HT1080 (cell line): ENCODE results near the gene SYTL5. TPM values are rescaled to one million over a fixed set of nuclear protein-coding genes. Genes with fewer than 3 reads are reported as not detected.

Experiments used
- DNase-seq: peaks from one replicate; pipeline ENCODE4 v3.0.0-alpha.2; 2015; ENCODE audit warnings: low read depth
- total RNA-seq: library from RNA; depleted of rRNA; stranded (reverse); fragments of >200 nt; shearing (Covaris generic); gene quantifications from 2 replicates; pipeline ENCODE4 v1.2.3, GENCODE V29; 2014

Gene SYTL5
- total RNA-seq, 1 experiment from 2014 or later, result 1.9 TPM

DNA sequence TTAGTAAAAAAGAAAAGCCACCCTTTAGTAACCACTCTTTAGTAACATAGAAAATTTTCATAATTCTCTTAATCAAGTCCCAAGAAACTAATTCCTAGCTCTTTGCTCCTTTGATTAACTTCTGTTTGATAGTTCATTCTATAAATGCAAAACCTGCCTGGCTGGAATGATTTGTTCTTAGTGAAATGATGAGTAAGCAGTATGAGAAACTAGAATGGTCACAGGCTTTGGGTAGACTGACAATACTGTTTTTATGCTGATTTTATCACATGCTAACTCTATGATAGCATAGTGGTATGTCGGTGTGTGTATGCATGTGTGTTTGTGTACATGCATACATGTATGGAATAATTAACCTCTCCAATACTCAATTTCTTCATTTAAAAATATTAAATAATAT is 81.2 kb downstream of the SYTL5 start:
- DNase-seq, result no peak

DNA sequence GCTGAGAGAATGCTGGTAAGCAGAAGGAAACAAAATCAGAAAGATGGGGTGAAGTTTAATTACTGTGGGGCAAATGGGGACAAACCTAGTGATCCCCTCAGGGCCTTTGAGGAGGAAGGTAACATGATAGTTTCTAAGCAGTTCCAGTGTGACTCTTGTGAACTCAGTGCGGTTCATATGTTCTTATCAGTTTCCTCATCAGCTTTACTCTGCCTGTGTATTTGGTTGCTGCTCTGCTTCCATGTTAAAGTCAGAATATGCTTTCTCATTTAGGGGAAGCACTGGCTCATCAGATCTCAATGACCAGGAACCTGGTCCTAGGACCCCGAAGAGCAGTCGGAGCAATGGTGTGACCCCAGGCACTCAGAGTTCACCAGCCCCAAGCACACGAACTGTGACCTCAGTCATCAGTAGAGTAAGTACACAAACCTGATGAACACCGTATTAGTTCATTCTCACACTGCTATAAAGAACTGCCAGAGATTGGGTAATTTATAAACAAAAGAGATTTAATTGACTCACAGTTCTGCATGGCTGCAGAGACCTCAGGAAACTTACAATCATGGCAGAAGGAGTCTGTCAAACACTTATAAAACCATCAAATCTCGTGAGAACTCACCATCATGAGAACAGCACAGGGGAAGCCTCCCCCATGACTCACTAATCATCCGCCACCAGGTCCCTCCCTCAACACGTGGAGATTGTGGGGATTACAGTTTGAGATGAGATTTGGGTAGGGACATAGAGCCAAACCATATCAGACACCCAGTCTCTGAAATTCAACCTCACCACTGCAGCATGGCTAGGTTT is 83.0 kb downstream of the SYTL5 start:
- no peak for DNase-seq

DNA sequence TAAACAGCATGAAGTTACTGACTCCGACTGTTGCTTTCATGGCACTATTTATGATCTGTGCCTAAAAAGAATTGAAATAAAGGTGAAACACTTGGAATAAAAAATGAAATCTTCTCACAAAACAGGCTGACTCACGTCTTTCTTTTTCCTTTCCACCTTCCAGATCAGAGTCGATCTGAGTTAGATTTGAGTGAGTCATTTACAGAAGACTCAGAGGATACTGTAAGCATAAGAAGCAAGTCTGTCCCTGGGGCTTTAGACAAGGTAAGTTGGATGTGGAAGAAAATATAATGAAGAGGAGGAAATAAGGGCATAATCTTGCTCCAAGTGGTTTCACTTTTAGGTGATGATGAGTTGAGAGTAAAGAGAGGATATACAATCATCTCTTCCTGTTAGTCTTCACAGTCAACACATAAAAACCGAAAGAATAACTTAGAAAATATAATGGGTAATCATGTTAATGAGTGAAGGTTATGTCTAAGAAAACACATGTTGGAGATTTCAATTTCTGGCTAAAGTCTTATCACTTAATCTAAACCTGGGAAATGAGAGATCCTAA is 89.7 kb downstream of the SYTL5 start:
- DNase-seq, result peak; percentile 72

DNA sequence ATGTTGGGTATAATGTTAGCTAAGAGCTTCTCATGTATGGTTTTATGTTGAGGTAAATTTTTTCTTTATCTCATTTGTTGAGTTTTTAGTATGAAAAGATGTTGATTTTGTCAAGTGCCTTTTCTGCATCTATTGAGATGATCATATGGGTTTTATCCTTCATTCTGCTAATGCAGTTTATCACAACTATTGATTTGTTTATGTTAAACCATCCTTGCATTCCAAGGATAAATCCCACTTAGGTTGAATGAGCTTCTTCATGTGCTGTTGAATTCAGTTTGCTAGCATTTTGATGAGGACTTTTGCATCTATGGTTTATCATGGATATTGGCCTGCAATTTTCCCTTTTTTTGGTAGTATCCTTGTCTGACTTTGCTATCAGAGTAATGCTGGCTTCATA is 93.3 kb downstream of the SYTL5 start:
- DNase-seq, result no peak

DNA sequence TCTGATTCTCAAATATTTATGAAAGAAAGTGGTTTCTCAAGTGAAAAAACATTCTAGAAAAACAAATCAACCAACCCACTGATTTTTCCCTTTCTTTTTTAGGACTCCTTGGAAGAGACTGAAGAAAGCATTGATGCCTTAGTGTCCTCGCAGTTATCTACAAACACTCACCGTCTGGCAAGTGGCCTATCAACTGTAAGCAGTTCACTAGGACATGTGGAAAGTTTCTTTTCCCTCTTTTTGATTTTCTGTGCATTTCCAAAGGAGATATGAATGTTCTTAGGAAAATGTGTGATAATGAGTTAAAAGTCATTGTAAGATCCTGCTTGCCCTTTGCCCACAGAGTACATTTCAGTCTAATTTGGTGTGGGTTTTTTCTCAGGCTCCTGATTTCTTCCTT is 95.9 kb downstream of the SYTL5 start:
- no peak for DNase-seq

DNA sequence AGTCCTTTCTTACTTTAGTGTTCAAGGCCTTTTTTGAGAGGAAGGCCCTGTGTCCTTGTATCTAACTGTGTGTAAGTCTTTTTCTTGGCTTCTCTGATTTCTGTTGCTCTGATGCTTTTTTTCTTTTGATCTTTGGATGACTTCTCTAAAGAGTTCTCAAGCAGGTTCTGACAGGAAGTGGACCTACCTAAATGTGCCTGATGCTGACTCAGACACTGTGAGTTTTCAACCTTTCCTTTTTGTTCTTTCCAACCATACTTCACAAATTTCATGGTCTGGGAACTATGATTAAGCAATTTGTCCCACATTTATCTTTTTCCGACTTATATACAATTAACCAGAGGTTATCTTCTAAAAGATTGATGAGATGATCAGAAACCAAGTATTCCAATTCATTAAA is 96.5 kb downstream of the SYTL5 start:
- DNase-seq, result no peak

DNA sequence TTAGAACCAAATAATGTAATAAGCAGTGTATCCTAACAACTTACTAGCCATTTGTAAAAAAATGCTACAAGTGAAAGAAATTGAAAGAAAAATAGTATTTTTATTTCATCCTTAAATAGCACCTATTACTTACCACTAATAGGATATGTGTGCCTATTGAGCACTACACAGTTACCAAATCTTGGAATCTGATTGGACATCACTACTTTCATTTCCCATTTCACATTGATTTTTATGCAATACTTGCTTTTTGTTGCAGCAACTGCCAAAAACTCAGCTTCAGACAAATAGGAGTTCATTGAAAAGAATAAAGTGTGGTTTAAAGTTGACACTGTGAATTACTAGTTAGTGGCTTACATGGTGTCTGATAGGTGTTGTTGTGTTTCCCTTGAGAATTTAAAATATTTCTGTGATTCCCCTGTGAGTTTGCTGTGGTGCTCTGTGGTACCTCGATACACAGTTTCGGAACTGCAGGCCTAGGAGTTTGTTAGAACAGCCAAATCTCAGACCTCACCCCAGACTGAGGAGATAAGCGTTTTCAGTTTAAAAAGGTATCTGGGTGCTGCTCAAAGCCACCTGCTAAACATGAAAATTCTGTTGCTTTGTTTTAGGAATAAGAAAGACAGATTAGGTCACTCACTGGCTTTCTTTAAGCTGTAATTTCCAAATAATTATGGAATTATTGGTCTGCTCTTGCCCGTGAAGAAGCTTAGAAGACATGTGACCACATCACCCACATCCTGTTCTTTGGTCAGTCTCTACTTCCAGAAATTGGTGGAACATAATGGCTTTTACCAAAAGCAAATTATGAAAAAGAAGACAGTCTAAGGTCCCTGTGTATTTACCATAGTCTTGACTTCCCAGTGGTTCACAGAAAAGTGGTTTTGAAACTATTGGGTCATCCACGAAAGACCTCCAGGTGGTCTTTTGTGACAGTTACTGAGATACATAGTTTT is 97.8 kb downstream of the SYTL5 start:
- no peak for DNase-seq

DNA sequence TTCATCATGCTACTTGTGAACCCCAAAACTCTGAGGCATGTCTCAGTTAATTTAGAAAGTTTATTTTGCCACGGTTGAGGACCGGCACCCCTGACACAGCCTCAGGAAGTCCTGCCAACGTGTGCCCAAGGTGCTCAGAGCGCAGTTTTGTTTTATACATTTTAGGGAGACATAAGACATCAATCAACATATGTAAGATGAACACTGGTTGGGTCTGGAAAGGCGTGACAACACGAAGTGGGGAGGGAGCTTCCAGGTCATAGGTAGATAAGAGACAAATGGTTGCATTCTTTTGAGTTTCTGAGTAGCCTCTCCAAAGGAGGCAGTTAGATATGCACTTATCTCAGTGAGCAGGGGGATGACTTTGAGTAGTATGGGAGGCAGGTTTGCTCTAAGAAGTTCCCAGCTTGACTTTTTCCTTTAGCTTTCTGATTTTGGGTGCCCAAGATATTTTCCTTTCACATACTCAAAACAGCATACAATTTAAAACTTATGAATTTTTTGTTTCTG is 98.9 kb downstream of the SYTL5 start:
- DNase-seq, result no peak

DNA sequence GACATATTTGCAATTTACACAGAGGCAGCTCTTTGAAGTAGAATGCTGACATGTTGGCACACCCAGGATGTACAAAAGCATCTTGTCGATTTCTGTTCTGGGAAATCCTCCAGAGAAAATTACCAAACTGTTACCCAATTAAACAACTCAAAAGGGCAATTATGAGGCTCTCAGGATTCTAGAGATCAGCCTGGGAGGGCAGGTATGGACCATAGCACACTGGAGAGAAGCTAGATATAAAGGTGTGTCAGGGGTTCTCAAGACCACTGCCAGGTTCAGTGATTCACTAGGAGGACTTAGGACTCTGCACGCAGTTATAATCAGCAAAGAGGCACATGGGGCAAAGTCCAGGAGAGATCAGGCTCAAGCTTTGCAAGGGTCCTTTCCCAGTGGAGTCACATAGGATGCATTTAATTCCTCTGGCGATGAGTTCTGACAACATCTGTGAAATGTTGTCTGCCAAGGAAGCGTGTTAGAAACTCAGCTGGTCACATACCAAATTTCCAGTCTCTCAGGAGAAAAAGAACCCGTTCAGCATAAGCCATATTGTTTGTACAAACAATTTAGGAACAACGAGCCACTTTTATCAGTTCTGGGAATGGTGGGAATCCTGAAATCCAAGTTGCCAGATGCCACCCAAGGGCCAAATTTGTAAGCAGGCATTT is 100.8 kb downstream of the SYTL5 start:
- DNase-seq, result no peak

DNA sequence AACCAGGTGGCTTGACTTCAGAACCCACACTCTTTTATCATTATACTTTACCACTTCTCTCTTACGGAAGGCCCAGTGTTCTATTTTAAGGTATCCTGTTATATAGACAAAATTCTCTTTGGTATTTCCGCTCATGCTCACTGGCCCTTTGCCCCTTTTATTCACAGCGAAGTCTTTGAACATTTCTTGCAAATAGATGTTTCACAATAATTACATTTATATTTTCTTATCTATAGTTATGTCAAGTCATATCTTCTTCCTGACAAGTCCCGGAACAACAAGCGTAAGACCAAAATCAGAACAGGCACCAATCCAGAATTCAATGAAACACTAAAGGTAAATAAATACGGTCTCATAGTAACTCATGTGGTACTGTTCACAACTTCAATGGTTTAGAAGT is 102.0 kb downstream of the SYTL5 start:
- no peak for DNase-seq

DNA sequence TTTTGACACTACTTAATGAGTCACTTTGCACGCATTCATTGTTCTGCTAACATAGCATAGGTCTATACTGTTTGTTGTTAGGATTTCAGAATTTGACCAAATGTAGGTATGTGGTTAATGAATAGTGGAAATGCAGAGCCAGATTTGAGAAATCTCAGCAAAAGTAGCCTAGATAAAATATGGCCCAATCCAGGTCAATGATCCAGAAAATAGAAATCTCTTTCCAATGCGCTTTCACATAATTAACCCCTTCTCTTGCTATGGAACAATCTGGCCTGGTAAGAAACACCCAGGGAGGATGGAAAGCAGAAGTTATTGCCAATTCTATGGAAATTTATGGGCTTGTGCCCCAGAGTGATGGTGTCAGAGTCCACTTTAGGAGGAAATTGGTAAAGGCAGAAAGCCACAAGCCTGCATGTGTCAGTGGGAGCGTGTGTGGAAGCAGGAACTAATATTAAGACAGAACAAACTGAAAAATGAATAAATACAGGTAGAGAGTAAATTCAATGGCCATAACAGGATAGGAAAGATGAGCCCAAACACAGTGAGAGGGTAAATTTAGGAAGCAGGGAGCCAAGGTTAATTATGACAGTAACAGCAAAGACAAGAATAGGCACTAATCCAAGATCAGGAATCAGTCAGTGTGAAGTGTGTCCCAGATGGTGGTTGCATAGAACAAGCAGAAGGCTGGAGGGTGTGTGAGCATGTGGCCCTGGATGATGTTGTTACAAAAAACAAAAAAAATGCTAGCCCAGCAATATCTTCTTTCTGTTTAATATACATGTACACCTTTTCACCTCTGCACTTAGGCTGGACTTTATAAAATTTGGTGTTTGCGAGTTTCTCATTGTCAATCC is 102.9 kb downstream of the SYTL5 start:
- no peak for DNase-seq

DNA sequence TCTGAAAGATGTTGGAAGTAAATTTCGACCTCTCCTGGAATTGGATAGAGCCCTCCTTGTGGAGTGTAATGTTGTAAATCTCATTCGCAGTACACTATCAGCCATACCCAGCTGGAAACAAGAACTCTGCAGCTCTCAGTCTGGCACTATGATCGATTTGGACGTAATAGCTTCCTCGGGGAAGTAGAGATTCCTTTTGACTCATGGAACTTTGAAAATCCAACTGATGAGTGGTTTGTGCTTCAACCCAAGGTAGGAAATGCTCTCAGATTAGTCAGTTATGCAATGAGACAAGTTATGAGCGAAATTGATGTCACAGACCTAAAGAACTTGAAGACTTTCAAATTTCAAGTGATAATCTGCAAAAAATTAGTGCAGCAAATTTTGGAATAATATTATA is 103.9 kb downstream of the SYTL5 start:
- DNase-seq, result peak; percentile 13

DNA sequence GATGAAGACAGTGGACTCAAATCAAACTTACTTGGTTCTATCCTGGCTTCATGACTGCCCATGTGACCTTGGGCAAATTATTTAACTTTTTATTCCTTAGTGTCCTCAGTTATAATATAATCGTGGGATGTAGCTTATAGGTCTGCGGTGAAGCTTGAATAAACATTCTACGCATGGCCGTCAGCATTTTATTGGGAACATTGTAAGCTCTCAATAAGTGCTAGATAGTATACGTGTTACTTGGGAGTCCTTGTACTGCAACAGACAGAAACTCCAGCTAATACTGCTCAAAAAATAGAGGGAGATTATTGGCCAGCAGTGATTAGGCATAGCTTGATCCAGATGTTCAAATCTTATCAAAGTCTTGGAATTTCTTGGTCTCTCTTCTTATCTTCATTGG is 104.8 kb downstream of the SYTL5 start:
- no peak for DNase-seq

DNA sequence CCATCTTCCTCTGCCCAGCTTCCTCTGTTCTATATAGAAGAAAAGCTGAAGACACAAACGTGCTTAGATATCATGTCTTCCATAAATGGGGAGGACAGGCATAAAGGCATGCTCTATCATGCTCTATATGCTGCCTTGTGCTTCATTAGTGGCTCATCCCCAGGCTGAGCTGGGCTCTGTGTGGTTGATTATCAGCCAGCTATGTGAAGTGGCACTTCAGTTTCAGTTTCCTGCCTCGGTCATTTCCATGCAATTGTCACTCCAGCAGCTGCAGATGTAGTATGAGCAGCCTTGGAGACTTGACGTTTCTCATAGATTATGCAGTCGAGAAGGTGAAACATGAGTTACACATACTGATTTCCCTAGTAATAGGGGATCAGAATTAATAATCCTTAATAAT is 106.2 kb downstream of the SYTL5 start:
- no peak for DNase-seq

DNA sequence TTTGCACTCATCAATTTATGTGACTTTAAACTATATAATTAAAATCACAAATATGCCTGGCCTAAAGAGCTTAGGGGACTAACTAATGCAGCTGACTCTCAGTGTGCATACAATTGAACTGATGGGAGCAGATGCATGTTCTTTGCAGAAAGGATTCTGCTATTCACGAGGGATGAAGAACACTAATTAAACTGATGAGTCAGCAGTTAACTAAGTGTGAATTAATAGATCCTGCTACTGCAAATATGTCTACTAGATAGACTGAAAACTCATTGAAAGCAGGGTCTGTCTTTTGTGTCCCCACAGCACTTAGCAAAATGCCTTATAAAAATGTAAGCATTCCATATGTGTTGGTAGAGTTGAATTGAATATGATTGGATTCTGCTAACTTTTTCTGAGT is 110.4 kb downstream of the SYTL5 start:
- no peak for DNase-seq

DNA sequence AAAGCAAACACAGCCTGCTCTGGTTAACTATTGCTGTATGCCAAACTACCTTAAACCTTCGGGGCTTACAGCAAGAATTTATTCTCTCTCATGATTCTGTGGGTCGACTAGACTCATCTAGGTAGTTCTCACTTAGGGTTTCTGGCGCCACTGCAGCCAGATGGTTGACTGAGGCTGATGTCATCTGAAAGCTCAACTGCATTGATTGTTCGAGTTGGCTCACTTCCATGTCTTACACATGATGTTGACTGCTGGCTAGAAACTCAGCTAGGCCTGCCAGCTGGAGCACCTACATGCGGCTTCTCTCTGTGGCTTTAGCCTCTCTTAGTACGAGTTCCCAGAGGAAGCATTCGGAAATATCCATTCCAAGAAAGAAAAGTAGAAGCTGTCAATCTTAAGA is 111.1 kb downstream of the SYTL5 start:
- no peak for DNase-seq

DNA sequence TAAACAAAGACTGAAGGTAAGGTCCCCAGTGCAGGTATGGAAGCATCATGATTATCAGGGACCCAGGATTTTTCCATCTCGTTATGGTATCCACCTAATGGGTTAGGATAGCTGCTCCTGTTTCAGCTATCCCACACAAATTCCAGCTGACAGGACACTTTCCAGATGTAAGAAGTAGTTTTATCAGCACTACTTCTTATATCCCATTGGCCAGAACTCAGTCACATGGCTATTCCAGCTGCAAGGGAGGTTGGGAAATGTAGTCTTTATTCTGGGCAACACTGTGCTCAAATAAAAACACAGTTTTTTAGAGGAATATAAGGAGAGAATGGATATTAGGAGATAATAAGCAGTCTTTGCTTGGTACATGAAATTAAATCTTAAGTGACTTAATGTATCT is 117.6 kb downstream of the SYTL5 start:
- no peak for DNase-seq

DNA sequence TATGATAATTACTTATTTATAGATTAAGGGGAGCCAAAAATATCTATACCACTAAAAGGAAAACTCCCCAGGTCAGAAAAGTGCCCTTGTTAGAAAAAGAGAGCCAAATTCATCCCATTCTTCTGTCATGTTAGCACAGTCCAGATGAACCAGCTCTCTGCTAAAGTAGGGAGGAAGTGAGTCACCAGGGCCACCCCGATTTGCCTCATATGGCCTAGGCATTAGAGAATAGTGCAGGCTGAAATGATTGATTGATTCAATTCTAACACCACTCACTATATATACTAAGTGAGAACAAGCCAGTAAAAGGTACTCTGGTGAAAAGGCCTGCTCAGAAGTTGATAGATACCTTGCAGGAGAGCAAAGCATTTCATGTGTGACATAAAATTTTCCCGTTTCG is 119.8 kb downstream of the SYTL5 start:
- peak; percentile 17 for DNase-seq

DNA sequence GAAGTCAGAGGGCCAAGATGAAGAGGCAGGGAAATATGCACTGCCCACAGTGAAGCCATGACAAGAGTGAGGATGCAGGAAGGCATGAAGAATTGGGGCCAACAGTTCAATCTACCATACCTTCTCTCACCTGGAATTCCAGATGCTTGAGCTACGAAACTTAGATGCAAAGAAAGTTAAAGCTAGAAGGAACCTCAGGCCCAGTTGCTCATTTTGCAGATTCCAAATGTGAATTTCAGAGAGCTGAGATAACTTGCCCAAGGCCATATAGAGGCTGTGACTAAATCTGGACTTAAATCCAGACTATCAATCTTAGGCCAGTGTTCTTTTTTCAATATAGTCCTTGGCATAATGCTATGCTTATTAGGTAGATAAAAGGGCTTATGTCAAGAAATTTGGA is 121.6 kb downstream of the SYTL5 start:
- no peak for DNase-seq

DNA sequence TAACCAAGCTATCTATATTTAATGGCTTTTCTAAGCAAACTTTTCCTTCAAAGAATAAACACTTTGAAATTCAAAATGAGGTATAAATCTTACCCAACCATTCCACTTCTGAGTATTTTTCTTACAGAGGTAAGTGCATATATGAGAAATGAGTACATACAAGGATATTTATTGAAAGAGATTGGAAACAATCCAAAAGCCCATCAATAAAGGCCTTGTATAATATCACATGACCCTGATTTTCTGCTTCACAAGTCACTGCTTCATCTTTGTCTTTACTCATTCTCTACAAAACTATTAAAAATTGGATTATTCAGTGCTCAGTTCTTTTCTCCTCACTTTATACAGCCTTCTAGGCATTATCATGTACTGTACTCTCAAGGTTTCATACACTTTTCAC is 123.0 kb downstream of the SYTL5 start:
- no peak for DNase-seq
